Breast epithelium (tissue), 4 donors: Measurements from ENCODE around the gene PTPRN. TPM values are rescaled to one million over a fixed set of nuclear protein-coding genes. Genes with fewer than 3 reads are reported as not detected.
A peak's percentile ranks its signal among the peaks of the same experiment; 100 is the strongest.

ENCODE experiments used
- DNase-seq, 2 donors: peaks; one replicate each; pipeline ENCODE4 v3.0.0-alpha.2; 2019; ENCODE audit warnings: low spot score in 2 of 2
- H3K27ac ChIP-seq, 2 donors: fragments of 200-600 bp; sonication (generic) in 1 of 2; one replicate each; pipeline ENCODE4 v1.5.1; 2016 to 2019; ENCODE audit warnings: mild to moderate bottlenecking in 1 of 2
- H3K27me3 ChIP-seq, 2 donors: fragments of 200-600 bp; sonication (generic) in 1 of 2; one replicate each; pipeline versions ENCODE4 v1.5.1 to v1.6.0; 2017 to 2019; ENCODE audit warnings: control low read depth in 1 of 2, mild to moderate bottlenecking in 1 of 2
- H3K36me3 ChIP-seq: fragments of 200-600 bp; one replicate; pipeline ENCODE4 v1.5.1; 2019
- H3K4me1 ChIP-seq, 2 donors: fragments of 200-600 bp; sonication (generic); one replicate each; pipeline ENCODE4 v1.5.1; 2016 to 2019; ENCODE audit warnings: control low read depth in 1 of 2
- H3K4me3 ChIP-seq, 3 donors: fragments of 200-600 bp; sonication (generic); 1 replicate in 2 of 3; 2 replicates in 1 of 3; pipeline ENCODE4 v1.5.1; 2016 to 2019; ENCODE audit warnings: mild to moderate bottlenecking in 3 of 3, moderate library complexity in 2 of 3
- H3K9me3 ChIP-seq, 2 donors: fragments of 200-600 bp; sonication (generic) in 1 of 2; one replicate each; pipeline ENCODE4 v1.5.1; 2016 to 2019; ENCODE audit warnings: control low read depth in 1 of 2
- POLR2A ChIP-seq: fragments of 450-650 bp; IDR thresholded peaks from one replicate; pipeline ENCODE4 v1.6.1; 2016; ENCODE audit warnings: antibody characterized with exemption, mild to moderate bottlenecking, moderate library complexity
- POLR2AphosphoS5 ChIP-seq, 3 donors: sonication (generic); formaldehyde crosslinking; IDR thresholded peaks; one replicate each; pipeline ENCODE4 v1.6.1; 2017; ENCODE audit warnings: antibody characterized with exemption in 3 of 3
- intact Hi-C: fragments of 100-400 bp; cut with DNase I; formaldehyde crosslinking; loops from one replicate; pipeline ENCODE4 v1.15.1; 2023; ENCODE audit warnings: low total_unique reads
- total RNA-seq, 3 donors: library from RNA; depleted of rRNA; stranded (reverse); fragments of >200 nt; gene quantifications; one replicate each; pipeline ENCODE4 v1.1.0, GENCODE V29; 2016
- TF ChIP-seq, protein P1 (sequence below), 3 donors: fragments of 450-650 bp; IDR thresholded peaks; one replicate each; pipeline ENCODE4 v1.5.1; 2016 to 2017; ENCODE audit warnings: antibody characterized with exemption in 3 of 3, mild to moderate bottlenecking in 3 of 3, moderate library complexity in 3 of 3

PTPRN gene
- total RNA-seq, 3 donors from 2014 or later, result 0.33 to 0.44 TPM; not detected in 1

DNA sequence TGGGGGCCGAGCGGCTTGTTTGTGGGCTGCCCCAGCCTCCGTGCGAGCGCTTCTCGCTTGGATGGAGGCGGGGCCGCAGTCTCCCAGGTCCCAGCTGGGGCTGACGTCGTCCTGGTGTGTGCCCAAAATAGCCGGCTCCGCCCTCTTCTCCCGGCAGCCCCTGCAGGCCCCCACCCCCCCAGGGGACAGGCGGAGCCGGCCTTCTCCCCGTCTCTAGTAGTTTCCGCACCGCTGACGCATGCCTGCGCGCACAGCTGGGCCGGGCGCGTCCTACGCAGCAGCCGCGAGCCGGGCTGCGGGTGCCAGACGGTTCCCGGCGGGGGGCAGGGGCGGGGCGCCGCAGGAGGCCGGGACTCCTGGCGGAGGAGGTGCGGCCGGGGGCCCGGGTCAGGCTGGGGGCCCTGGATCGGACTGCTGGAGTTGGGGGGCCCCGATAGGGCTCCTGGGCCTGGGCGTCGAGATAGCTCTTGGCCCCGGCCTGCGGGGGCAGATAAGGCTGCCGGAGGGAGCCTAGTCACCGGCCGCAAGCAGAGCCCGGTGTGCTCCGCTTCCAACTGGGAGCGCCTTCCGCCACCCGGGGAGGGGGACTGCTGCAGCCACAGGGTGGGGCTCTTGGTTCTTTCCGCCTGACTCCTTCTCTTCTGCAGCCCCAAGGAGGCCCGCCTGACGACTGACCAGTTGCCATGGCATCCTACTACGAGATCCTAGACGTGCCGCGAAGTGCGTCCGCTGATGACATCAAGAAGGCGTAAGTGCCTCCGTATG is 29.9 kb downstream of the PTPRN start, which contains the start of gene DNAJB2:
DNAJB2 (plus strand) TSS at position 216 of the 765 bp plus-strand sequence; CDS start at position 684, 468 bp downstream.
- Histone ChIP-seq H3K27ac (peak within 1 kb of the TSS; percentile 98), H3K4me3 (peak within 1 kb of the TSS; percentile 72 to 87 (median 84)), H3K9me3 (no peaks in the 10 kb centered on the region), H3K36me3 (no peaks in the 10 kb centered on the region), H3K4me1 (peaks cover 13 to 16% of the 10 kb centered on the region in 2 donors), H3K27me3 (no peaks in the 10 kb centered on the region)
- TF ChIP-seq POLR2AphosphoS5 (IDR thresholded peaks at IDR 0.05), result peak; percentile 90 to 92 (median 91)
- TF ChIP-seq, protein P1, sequence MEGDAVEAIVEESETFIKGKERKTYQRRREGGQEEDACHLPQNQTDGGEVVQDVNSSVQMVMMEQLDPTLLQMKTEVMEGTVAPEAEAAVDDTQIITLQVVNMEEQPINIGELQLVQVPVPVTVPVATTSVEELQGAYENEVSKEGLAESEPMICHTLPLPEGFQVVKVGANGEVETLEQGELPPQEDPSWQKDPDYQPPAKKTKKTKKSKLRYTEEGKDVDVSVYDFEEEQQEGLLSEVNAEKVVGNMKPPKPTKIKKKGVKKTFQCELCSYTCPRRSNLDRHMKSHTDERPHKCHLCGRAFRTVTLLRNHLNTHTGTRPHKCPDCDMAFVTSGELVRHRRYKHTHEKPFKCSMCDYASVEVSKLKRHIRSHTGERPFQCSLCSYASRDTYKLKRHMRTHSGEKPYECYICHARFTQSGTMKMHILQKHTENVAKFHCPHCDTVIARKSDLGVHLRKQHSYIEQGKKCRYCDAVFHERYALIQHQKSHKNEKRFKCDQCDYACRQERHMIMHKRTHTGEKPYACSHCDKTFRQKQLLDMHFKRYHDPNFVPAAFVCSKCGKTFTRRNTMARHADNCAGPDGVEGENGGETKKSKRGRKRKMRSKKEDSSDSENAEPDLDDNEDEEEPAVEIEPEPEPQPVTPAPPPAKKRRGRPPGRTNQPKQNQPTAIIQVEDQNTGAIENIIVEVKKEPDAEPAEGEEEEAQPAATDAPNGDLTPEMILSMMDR (IDR thresholded peaks at IDR 0.05), result no peak
- peak; percentile 70 for TF ChIP-seq POLR2A
- peak; percentile 98 for DNase-seq
- intact Hi-C loops, result loop anchor here (2.0 kb wide), 1 partner anchor 43 kb away; no protein-coding TSS in a partner anchor

DNA sequence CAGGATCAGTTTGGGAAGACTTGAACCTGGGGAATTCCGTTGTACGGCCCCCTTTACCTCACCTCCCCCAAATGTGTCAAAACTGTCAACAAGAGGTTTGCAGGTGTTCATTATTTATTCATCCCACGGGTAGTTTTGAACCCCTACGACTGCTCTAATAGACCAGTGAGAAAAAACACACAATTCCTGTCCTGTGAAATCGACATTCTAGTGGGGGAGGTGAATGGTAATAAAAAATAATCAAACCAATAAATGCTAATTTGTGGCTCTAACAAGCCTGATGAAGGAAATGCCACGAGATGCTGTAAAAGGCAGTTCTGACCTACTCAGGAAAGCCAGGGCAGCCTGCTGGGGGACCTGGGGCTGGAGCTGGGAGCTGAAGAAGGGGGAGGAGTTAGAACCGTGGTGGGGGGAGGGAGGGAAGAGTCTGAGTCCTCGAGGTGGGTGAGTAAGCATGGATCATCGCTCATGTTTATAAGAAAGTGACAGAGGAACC is 30.5 kb downstream of the PTPRN start:
- Histone ChIP-seq H3K27me3 (no peaks in the 10 kb centered on the region), H3K36me3 (no peaks in the 10 kb centered on the region), H3K4me3 (peak overlapping the region; percentile 72 to 87 (median 84)), H3K27ac (peak overlapping the region; percentile 98), H3K9me3 (no peaks in the 10 kb centered on the region), H3K4me1 (peaks cover 13 to 16% of the 10 kb centered on the region in 2 donors)
- TF ChIP-seq POLR2A (no peak), POLR2AphosphoS5 (IDR thresholded peaks at IDR 0.05) (no peak)
- TF ChIP-seq, protein P1 (IDR thresholded peaks at IDR 0.05), result no peak
- DNase-seq, result no peak
- intact Hi-C loops, result loop anchor here (2.0 kb wide), 1 partner anchor 42 kb away; no protein-coding TSS in a partner anchor

DNA sequence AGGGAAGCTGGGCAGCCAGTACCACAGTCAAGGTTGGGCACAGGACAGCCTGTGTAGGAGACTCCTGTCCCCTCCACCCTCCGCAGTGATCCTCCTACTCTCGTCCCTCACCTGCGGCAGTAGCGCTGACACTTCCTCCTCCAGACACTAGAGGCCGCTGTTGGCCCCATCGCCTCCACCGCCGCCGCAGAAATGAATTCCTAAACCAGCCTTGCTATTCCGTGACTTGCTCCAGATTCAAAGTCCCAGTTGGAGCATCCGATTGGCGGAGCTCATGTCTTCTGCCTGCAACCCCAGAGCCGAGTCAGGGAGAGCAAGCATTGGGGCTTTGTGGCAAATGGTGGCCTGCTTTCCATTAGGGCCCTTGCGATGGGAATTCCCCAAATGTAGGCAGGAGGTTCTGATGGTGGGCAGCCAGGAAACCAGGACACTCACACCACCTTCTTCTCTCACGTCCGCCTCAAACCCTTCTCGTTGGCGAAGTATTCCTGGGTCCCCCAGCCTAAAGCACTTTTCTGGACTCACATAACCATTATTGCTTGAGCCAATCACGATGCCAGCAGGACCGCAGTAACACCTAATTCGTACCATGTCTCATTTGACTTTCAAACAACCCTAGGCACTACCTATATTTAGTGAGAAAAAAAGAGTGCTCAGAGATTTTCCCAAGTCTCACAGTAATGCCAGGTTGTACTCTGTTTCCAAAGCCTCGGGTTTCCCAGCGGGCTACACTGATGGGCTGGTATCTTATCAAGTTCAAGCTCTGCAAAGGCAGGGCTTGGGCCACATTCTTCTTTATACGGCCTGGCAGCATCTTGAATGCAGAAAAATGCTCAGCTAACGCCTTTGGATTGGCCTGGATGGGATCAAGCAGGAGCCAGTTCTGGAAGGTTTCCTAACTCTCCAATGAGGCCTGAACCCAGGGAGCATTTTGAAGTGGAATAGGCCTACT is 31.2 kb downstream of the PTPRN start:
- Histone ChIP-seq H3K27me3 (no peaks in the 10 kb centered on the region), H3K36me3 (no peaks in the 10 kb centered on the region), H3K27ac (peak overlapping the region; percentile 98), H3K4me1 (peaks cover 13 to 16% of the 10 kb centered on the region in 2 donors), H3K9me3 (no peaks in the 10 kb centered on the region), H3K4me3 (peak overlapping the region in 2 of 3 donors; percentile 13 to 87)
- DNase-seq, result peak; percentile 77 to 87
- intact Hi-C loops, result loop anchor here (2.0 kb wide), 1 partner anchor 41 kb away; no protein-coding TSS in a partner anchor
- TF ChIP-seq POLR2A (no peak), POLR2AphosphoS5 (IDR thresholded peaks at IDR 0.05) (peak in 1 of 3 donors; percentile 37)
- TF ChIP-seq, protein P1 (IDR thresholded peaks at IDR 0.05), result peak; percentile 88 to 98 (median 91)

DNA sequence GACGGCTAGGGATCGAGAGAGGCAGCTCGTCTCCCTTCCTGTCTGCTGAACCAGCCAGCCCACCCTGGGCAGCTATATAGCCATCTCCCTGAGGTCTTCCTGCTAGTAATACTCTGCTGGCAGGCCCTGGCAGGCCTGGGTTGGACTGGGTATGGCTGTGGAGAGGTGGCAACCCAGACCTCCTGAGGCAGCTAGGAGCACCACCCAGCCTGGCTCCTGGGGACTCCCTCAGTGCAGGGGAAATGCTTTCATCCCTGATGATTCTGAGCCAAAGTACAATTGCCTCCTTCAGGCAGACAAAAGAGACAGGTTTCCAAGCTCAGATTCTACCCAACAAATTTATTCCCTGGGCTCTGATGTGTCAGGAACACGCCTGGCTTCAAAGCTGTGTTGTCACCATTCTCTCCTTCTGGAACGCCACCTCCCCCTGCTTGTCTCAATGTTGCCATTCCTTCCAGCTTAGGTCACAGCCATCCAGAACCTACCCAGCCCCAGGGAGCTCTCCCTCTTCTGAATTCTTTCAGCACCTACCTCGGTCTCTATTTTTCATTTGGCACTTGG is 34.8 kb downstream of the PTPRN start:
- intact Hi-C loops, result no loop called here
- Histone ChIP-seq H3K4me1 (peaks cover 8 to 9% of the 10 kb centered on the region in 2 donors), H3K36me3 (no peaks in the 10 kb centered on the region), H3K9me3 (no peaks in the 10 kb centered on the region), H3K27me3 (no peaks in the 10 kb centered on the region), H3K27ac (peak overlapping the region; percentile 98), H3K4me3 (peak overlapping the region in 1 of 3 donors; percentile 44)
- TF ChIP-seq, protein P1 (IDR thresholded peaks at IDR 0.05), result no peak
- peak in 1 of 3 donors; percentile 32 for TF ChIP-seq POLR2AphosphoS5 (IDR thresholded peaks at IDR 0.05)
- TF ChIP-seq POLR2A, result no peak
- peak in 1 of 2 donors; percentile 88 for DNase-seq
